Peyer's patch (tissue), 4 donors: ENCODE data around the gene CD8A. TPM values are rescaled to one million over a fixed set of nuclear protein-coding genes. Genes with fewer than 3 reads are reported as not detected.
"Not testable (repeated sequence)": the region's sequence is repeated elsewhere in the genome, so short reads cannot be mapped to it uniquely, and the experiment has no call there.

Source experiments
- DNase-seq, 3 donors: peaks; one replicate each; pipeline ENCODE4 v3.0.0-alpha.2; 2017 to 2019
- H3K27ac ChIP-seq, 4 donors: fragments of 200-600 bp; sonication (generic); one replicate each; pipeline ENCODE4 v1.5.1; 2016 to 2019
- H3K27me3 ChIP-seq, 2 donors: fragments of 200-600 bp; sonication (generic); one replicate each; pipeline ENCODE4 v1.5.1; 2019
- H3K36me3 ChIP-seq, 3 donors: fragments of 200-600 bp; sonication (generic); one replicate each; pipeline ENCODE4 v1.5.1; 2016 to 2019
- H3K4me1 ChIP-seq, 4 donors: fragments of 200-600 bp; sonication (generic); one replicate each; pipeline ENCODE4 v1.5.1; 2016 to 2019
- H3K4me3 ChIP-seq, 4 donors: fragments of 200-600 bp; sonication (generic); 1 replicate in 3 of 4; 2 replicates in 1 of 4; pipeline ENCODE4 v1.5.1; 2016 to 2019; ENCODE audit warnings: mild to moderate bottlenecking in 1 of 4
- H3K9me3 ChIP-seq, 4 donors: fragments of 200-600 bp; sonication (generic); one replicate each; pipeline ENCODE4 v1.5.1; 2016 to 2019; ENCODE audit warnings: mild to moderate bottlenecking in 1 of 4
- POLR2A ChIP-seq, 2 donors: fragments of 450-650 bp; IDR thresholded peaks; one replicate each; pipeline ENCODE4 v1.5.1; 2017; ENCODE audit warnings: antibody characterized with exemption in 2 of 2, mild to moderate bottlenecking in 2 of 2, moderate library complexity in 2 of 2
- total RNA-seq, 4 donors: library from RNA; depleted of rRNA; stranded (reverse); fragments of >200 nt; gene quantifications; one replicate each; pipeline ENCODE4 v1.1.0, GENCODE V29; 2016
- TF ChIP-seq, protein P1 (sequence below), 6 experiments: fragments of 450-650 bp in 4 of 6; fragments of 200-600 bp in 2 of 6; sonication (generic) in 1 of 6; IDR thresholded peaks; one replicate each; pipeline ENCODE4 v1.5.1; 2017 to 2019; ENCODE audit warnings: antibody characterized with exemption in 6 of 6, mild to moderate bottlenecking in 3 of 6, moderate library complexity in 1 of 6

Gene CD8A
- total RNA-seq, 4 donors from 2014 or later, result 3.4 to 8.9 (median 4.8) TPM

DNA sequence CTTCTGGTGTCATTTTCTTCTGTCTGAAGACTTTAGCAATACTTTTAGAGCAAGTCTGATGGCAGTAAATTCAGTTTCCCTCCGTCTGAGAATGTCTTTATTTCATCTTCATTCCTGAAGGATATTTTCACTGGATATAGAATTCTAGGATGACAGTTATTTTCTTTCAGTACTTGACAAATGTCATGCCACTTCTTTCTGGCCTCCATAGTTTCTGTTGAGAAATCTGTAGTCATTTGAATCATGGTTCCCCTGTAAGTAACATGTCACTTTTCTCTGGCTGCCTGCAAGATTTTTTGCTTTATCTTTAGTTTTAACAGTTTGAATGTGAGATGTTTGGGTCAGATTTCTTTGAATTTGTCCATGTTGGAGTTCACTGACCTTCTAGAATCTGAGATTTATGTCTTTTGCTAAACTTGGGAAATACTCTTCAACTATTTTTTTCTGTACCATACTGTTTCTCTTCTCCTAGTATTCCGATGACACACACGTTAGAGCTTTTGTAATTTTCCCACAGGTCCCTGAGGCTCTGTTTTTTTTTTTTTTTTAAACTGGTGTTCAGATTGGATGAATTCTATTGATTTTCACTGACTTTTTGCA, 40.4 kb downstream of the CD8A start:
- Histone ChIP-seq H3K27me3 (no peaks in the 10 kb centered on the region), H3K4me3 (no peak overlapping the region), H3K9me3 (peaks cover 0 to 7% (median 0%) of the 10 kb centered on the region in 4 donors), H3K4me1 (peaks cover 0 to 10% (median 0%) of the 10 kb centered on the region in 4 donors), H3K27ac (no peak overlapping the region), H3K36me3 (peaks cover 0 to 50% (median 0%) of the 10 kb centered on the region in 3 donors)
- TF ChIP-seq POLR2A (IDR thresholded peaks at IDR 0.05), result no peak
- TF ChIP-seq, protein P1, sequence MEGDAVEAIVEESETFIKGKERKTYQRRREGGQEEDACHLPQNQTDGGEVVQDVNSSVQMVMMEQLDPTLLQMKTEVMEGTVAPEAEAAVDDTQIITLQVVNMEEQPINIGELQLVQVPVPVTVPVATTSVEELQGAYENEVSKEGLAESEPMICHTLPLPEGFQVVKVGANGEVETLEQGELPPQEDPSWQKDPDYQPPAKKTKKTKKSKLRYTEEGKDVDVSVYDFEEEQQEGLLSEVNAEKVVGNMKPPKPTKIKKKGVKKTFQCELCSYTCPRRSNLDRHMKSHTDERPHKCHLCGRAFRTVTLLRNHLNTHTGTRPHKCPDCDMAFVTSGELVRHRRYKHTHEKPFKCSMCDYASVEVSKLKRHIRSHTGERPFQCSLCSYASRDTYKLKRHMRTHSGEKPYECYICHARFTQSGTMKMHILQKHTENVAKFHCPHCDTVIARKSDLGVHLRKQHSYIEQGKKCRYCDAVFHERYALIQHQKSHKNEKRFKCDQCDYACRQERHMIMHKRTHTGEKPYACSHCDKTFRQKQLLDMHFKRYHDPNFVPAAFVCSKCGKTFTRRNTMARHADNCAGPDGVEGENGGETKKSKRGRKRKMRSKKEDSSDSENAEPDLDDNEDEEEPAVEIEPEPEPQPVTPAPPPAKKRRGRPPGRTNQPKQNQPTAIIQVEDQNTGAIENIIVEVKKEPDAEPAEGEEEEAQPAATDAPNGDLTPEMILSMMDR (IDR thresholded peaks at IDR 0.05), result no peak
- DNase-seq, result no peak

DNA sequence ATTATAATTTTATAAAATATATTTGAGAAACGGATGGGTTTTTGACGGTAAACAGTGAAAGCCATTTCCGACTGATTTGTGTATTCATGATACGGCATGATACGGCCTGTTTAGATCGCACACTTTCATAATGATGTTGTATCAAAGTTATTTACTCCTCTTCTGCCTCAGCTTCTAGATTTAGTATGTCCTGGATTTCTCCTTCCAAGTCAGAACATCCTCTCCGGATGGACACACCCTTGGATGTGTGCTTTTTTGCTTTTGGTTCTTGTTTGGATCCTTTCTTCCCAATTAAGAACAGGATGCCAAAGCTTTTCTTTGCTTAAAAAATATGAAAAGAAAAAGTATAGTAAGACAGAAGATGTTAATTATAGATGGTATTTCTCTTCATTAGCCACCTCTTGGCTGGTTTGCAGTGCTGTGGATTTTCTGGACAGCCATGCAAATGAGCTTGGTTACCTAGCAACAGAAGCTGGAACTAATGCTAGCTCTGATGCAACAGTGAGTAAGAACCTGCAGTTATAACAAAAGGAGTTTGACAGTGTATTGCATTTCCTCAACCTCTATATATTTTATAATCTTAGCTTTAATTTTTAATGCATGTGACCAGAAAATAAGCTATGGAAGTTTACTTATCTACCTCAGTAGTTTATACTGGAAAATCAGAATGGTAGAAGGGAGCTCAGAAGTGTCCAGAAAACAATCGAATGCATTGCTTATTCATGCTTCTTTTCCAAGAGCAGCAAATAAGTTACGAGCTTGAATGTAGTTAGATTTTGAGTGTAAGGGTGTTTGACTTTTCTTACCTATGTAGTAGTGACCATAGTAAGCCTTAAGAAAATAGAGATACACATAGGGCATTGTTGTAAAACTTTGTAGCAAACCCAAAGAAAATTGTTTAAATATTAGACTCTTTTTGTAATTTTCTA, 42.7 kb downstream of the CD8A start:
- Histone ChIP-seq H3K27me3 (no peaks in the 10 kb centered on the region), H3K4me1 (peaks cover 0 to 10% (median 0%) of the 10 kb centered on the region in 4 donors), H3K9me3 (peaks cover 0 to 7% (median 0%) of the 10 kb centered on the region in 4 donors), H3K36me3 (peaks cover 0 to 26% (median 3%) of the 10 kb centered on the region in 3 donors), H3K4me3 (no peak overlapping the region), H3K27ac (no peak overlapping the region)
- DNase-seq, result peak in 1 of 3 donors; percentile 54
- no peak for TF ChIP-seq POLR2A (IDR thresholded peaks at IDR 0.05)
- TF ChIP-seq, protein P1 (IDR thresholded peaks at IDR 0.05), result no peak

DNA sequence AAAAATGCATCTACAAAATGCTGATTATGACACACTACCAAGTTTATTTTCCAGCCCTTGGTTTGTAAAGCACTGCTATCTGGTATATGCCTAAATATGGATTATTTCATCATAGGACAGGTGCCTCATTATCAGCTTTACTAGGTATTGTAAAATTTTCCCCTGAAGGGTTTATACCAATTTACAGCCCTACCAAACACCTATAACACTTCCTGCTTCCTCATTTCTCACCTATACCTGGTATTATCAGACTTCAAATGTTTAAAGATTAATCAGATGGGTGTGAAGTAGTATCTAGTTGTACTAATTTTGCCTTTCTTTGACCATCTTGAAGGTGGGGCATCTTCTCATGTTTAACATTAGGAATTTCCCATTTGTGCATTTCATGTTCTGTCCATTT, 43.8 kb downstream of the CD8A start:
- Histone ChIP-seq H3K36me3 (peaks cover 0 to 18% (median 3%) of the 10 kb centered on the region in 3 donors), H3K27me3 (no peaks in the 10 kb centered on the region), H3K9me3 (peaks cover 0 to 7% (median 0%) of the 10 kb centered on the region in 4 donors), H3K27ac (no peak overlapping the region), H3K4me1 (peaks cover 0 to 10% (median 0%) of the 10 kb centered on the region in 4 donors), H3K4me3 (no peak overlapping the region)
- TF ChIP-seq, protein P1 (IDR thresholded peaks at IDR 0.05), result no peak
- TF ChIP-seq POLR2A (IDR thresholded peaks at IDR 0.05), result no peak
- DNase-seq, result no peak

DNA sequence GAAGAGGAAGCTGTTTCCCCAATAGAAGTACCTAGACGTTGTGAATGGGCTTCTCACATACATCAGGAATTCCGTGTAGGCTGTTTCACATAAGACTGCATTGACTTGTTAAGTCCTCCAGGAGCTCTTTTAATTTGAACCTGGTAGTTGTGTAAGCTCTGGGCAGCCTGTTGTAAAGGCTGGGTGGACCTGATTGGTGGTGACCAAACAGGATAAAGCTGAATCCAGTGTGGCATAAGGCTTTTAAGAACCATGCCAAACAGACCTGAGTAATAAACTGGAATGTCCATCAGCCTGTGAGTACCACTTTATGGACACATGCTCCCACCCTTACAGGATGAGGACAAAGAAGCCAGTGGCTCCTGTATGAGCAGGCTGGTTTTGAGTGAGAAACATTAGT, 46.6 kb downstream of the CD8A start:
- DNase-seq, result no peak
- Histone ChIP-seq H3K9me3 (no peaks in the 10 kb centered on the region), H3K27me3 (no peaks in the 10 kb centered on the region), H3K4me1 (peaks cover 0 to 10% (median 0%) of the 10 kb centered on the region in 4 donors), H3K4me3 (no peak overlapping the region), H3K36me3 (peaks cover 0 to 12% (median 3%) of the 10 kb centered on the region in 3 donors), H3K27ac (no peak overlapping the region)
- no peak for TF ChIP-seq POLR2A (IDR thresholded peaks at IDR 0.05)
- TF ChIP-seq, protein P1 (IDR thresholded peaks at IDR 0.05), result no peak

DNA sequence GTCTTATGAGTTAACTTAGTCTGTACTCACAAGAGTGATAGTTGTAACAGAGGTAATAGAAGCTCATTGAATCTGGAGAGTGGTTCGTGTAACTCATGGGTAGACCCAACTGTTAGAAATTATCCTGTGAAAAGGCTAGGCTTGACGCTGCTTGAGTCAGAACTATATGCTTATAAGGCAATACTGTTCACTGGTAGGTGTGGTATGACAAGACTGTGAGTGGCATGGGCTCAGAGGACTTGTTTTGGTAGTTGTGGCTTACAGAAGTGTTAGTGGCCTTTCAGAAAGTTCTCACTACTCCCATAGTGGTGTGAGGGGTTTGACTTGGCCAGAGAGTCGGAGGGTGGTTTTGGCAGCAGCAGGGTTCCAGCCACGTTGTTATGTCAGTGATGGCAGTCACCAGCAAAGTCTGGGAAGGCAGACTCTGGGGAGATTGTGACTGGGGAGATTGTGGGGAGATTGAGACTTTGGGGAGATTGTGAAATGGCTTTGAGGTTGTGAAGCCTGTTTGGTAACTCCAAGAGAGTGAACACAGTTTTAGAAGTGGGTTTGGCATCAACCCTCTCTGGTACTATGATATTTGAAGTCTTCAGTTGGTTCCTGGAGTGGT, 48.7 kb downstream of the CD8A start:
- not testable (repeated sequence) for H3K36me3 ChIP-seq, H3K27me3 ChIP-seq, DNase-seq, H3K9me3 ChIP-seq, H3K27ac ChIP-seq, H3K4me1 ChIP-seq, H3K4me3 ChIP-seq

DNA sequence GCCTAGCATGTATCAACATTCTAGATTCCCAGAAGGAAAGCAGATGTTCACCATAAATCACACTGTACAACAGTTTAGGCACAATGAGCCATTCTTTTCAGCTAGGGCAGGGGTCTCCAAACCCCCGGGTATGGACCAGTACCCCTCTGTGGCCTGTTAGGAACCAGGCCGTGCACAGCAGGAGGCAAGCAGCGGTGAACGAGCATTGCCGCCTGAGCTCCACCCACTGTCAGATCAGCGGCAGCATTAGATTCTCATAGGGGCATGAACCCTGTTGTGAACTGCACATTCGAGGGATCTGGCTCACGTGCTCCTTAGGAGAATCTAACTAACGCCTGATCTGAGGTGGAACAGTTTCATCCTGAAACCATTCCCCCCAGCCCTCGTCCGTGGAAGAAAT, 50.8 kb downstream of the CD8A start:
- H3K9me3 ChIP-seq, H3K4me1 ChIP-seq, H3K27me3 ChIP-seq, H3K27ac ChIP-seq, H3K36me3 ChIP-seq, H3K4me3 ChIP-seq, DNase-seq: not testable (repeated sequence)

DNA sequence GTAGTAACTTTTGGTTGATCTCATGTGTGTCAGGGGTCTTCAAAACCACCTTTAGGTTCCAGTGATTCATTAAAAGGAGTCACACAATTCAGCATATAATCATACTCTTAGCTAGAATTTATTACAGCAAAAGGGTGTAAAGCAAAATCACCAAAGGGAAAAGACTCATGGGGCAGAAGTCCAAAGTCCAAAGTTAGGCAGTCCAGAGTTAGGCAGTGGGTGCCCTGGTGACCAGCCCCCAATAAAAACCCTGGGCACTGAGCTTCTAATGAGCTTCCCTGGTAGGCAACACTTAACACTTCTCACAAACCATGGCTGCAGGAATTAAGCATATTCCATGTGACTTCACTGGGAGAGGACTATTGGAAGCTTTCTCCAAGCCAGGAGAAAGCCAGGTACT, 51.2 kb downstream of the CD8A start:
- H3K36me3 ChIP-seq, H3K27ac ChIP-seq, H3K4me1 ChIP-seq, DNase-seq, H3K4me3 ChIP-seq, H3K27me3 ChIP-seq, H3K9me3 ChIP-seq: not testable (repeated sequence)

DNA sequence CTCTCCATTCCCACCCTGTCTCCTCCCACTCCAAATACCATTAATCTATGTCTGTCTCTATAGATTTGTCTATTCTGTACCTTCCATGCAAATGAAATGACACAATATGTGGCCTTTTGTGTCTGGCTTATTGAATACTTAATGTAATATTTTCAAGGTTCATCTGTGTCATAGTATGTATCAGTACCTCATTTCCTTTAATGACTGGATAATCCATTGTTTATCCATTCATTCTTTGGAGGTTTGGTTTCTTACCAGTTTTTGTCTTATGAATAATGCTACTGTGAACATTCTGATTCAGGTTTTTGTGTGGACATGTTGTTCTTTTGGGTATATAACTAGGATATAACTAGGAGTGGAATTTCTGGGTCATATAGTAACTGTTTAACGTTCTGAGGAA, 55.8 kb downstream of the CD8A start:
- DNase-seq, H3K4me3 ChIP-seq, H3K4me1 ChIP-seq, H3K27me3 ChIP-seq, H3K36me3 ChIP-seq, H3K9me3 ChIP-seq, H3K27ac ChIP-seq: not testable (repeated sequence)
